Measurements from ENCODE around the gene TTLL5. TPM values are rescaled to one million over a fixed set of nuclear protein-coding genes. Genes with fewer than 3 reads are reported as not detected.
"Not testable (repeated sequence)": the region's sequence is repeated elsewhere in the genome, so short reads cannot be mapped to it uniquely, and the experiment has no call there.

Gene TTLL5
- total RNA-seq, 2 donors from 2014 or later: 32.1 to 83.3 TPM

DNA sequence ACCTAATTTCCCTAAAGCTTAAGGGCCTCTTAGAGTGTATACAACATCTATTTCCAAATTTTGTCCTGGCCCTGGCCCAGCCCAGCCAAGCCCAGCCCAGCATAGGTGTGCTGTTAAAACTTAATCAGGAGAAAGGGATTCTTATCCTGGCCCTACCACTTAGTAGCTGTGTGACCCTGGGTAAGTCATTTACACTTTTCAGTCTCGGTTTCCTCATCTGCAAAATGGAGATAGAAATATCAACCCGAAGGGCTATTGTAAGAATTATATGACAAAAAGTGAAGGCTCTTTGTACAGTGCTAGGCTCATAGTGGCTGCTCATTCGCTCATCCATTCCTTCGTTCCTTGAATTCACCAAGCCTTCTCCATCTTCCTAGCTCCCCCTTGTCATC, 812 bp upstream of the TTLL5 start:
- H3K4me3 Mint-ChIP-seq: peak overlapping the region; percentile 99
- no peak for ATAC-seq
- H3K4me1 Mint-ChIP-seq (ENCODE audit: low read depth in 2 of 2): peaks cover 13 to 25% of the 10 kb centered on the region in 2 donors
- no peaks in the 10 kb centered on the region for H3K9me3 Mint-ChIP-seq
- DNase-seq (ENCODE audit: low spot score): no peak
- H3K27me3 Mint-ChIP-seq: no peaks in the 10 kb centered on the region
- H3K27ac Mint-ChIP-seq: peak overlapping the region; percentile 91 to 97
- H3K36me3 Mint-ChIP-seq: no peaks in the 10 kb centered on the region

DNA sequence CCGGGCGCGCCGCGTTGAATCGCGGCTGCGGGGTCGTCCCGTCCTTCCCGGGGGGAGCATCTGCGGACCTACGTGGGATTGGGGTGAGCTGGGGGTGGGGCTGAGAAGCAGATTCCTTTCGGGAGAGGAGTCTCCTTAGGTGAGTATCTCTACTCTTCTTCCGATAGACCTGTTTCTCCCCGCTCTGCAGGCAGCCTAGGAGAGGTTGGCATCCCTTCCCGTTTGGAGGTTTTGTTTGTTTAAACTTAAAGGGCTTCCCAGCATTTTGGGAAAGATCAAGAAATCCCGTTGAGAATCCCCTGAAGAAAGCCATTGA, 411 bp downstream of the TTLL5 start:
- peak overlapping the region; percentile 91 to 97 for H3K27ac Mint-ChIP-seq
- H3K36me3 Mint-ChIP-seq: no peaks in the 10 kb centered on the region
- ATAC-seq: no peak
- H3K9me3 Mint-ChIP-seq: no peaks in the 10 kb centered on the region
- DNase-seq (ENCODE audit: low spot score): no peak
- H3K4me1 Mint-ChIP-seq (ENCODE audit: low read depth in 2 of 2): peaks cover 13 to 25% of the 10 kb centered on the region in 2 donors
- H3K4me3 Mint-ChIP-seq: peak overlapping the region; percentile 99
- no peaks in the 10 kb centered on the region for H3K27me3 Mint-ChIP-seq

DNA sequence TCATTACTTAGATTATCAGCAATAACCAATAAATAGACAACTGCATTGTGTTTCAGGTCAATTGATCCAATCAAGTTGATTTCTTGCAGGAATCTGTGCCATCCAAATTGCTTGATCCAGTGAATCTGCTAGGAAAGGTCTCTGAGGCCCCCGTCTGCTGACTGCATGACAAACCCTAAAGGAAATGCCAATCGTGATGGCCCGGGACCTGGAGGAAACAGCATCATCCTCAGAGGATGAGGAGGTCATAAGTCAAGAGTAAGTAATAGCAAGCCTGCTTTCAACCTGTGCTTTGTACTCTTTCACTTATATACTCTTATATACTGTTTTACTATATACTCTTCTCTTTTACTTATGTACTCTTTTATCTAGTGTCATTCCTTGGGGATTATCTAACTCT, 1.9 kb downstream of the TTLL5 start:
- Mint-ChIP-seq H3K4me3 (peak overlapping the region; percentile 13), H3K36me3 (no peaks in the 10 kb centered on the region), H3K27ac (no peak overlapping the region), H3K9me3 (no peaks in the 10 kb centered on the region), H3K27me3 (no peaks in the 10 kb centered on the region), H3K4me1 (ENCODE audit: low read depth in 2 of 2) (peaks cover 13 to 25% of the 10 kb centered on the region in 2 donors)
- DNase-seq (ENCODE audit: low spot score): no peak
- ATAC-seq: no peak

DNA sequence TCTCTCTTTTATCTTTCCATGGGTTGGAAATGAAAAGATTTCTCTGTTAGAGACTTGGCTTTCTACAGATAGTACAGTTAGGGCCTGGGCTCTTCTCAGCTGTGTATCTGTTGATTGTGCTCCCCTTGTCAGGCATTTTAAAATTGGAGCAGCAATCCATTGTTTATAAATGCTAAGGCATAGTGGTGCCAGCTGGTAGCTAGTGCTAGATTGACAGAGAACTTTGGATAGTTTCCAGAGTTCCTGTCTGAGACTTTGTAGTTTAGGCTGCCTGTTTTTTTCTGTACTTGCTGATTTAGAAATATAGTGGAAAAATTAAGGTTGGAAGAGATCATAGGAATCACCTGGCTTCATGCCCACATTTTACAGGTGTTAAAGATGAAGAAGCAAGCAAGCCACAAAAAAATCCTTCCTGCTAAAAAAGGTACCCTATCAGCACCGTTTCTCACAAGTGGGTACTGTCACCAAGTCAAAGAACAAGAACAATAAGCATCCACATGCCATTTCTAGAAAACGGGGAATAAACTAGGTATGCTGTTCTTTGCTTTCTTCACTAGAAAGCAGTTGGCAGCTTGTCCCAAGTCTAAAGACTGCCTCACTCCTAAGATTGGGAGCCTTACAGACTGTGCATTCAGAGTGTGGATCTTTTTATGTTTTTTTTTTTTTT, 6.2 kb downstream of the TTLL5 start:
- Mint-ChIP-seq H3K36me3 (peaks cover 33% of the 10 kb centered on the region), H3K9me3 (no peaks in the 10 kb centered on the region), H3K4me1 (ENCODE audit: low read depth in 2 of 2) (peaks cover 0 to 6% of the 10 kb centered on the region in 2 donors), H3K27me3 (no peaks in the 10 kb centered on the region), H3K4me3 (no peak overlapping the region), H3K27ac (no peak overlapping the region)
- ATAC-seq: no peak
- DNase-seq (ENCODE audit: low spot score): no peak

DNA sequence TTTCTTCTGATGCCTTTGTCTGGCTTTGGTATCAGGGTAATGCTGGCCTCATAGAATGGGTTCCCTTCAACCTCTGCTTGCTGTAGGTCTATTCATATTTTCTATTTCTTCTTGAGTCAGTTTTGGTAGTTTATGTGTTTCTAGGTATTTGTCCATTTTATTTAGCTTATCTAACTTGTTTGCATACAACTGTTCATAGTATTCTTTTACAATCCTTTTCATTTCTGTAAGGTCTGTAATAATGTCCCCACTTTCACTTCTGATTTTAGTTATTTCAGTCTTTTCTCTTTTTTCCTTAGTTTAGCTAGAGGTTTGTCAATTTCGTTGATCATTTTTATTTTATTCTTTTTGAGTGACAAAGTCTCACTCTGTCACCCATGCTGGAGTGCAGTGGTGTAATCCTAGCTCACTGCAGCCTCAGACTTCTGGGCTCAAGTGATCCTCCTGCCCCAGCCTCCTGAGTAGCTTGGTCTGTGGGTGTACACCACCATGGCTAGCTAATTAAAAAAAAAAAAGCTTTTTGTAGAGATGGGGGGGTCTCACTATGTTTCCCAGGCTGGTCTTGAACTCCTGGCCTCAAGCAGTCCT, 11.7 kb downstream of the TTLL5 start:
- H3K36me3 Mint-ChIP-seq: peaks cover 46% of the 10 kb centered on the region
- peak overlapping the region; percentile 78 for H3K27ac Mint-ChIP-seq
- H3K9me3 Mint-ChIP-seq: peaks cover 3% of the 10 kb centered on the region
- H3K4me3 Mint-ChIP-seq: peak overlapping the region; percentile 72
- peak in 1 of 2 donors; percentile 70 for ATAC-seq
- peaks cover 17 to 33% of the 10 kb centered on the region in 2 donors for H3K4me1 Mint-ChIP-seq (ENCODE audit: low read depth in 2 of 2)
- H3K27me3 Mint-ChIP-seq: no peaks in the 10 kb centered on the region
- no peak for DNase-seq (ENCODE audit: low spot score)

DNA sequence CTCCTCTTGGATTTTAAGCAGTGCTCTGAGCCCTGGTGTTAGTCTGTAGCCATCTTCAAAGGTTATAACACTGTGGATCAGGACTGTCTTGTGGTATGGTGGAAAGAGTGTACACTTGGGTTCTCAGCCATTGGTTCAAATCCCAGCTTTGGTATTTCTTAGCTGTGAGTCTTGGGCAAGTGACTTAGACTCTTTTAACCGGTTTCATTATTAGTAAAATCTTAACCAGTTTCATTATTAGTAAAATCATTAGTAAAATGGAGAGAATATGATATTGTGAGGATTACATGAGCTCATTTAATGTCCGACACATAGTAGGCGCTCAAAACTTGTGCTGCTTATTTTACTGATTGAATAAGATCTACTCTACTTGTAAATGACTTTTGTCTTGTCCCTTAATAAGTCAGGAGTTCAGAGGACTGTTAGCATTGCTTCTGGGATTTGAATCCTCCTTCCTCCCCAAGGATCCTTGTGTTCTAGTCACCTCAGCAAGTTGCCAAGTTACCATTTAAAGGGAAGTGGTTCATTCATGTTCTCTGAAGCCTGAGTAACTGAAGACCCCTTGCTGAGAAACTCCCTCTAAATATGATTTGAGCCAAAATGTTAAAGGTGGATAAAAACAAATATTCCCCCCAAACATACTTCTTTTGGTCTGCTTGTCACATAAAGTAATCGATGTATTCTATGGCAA, 12.4 kb downstream of the TTLL5 start:
- ATAC-seq (peak; percentile 81 to 87), DNase-seq (ENCODE audit: low spot score) (no peak)
- peak overlapping the region; percentile 78 for H3K27ac Mint-ChIP-seq
- H3K36me3 Mint-ChIP-seq: peaks cover 46% of the 10 kb centered on the region
- no peaks in the 10 kb centered on the region for H3K27me3 Mint-ChIP-seq
- H3K4me3 Mint-ChIP-seq: peak overlapping the region; percentile 69
- peaks cover 17 to 33% of the 10 kb centered on the region in 2 donors for H3K4me1 Mint-ChIP-seq (ENCODE audit: low read depth in 2 of 2)
- H3K9me3 Mint-ChIP-seq: peaks cover 3% of the 10 kb centered on the region

DNA sequence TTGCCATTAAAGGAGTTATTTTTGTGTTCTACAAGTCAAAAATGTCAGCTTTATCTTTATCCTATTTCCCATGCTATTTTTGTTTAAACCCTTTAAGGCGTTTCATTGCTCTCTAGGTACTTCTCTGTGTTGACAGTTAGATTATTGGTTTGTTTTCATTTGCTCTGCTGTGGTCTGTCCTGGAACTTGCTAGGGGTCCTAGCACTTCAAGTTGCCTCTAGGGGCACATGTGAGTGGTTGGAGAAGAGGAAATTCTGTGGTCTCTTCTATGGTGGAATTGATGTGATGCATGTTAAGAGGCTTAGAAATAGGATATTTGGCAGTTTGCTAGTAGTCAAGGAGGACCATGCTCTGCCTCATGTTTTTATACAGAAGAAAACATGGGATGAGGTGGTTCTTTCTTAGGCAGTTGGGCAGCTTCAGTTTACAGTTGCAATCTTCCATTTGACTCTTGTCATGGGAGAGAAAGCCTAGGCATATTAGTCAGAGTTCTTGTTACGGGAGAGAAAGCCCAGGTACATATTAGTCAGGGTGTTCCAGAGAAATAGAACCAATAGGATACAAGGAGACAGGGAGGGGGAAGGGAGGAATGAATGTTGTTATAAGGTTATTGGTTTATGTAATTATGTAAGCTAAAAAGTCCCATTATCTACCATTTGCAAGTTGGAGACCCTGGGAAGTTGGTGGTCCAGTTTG, 14.4 kb downstream of the TTLL5 start:
- peak overlapping the region; percentile 2 for H3K4me3 Mint-ChIP-seq
- no peak overlapping the region for H3K27ac Mint-ChIP-seq
- H3K9me3 Mint-ChIP-seq: peaks cover 3% of the 10 kb centered on the region
- DNase-seq (ENCODE audit: low spot score): no peak
- no peaks in the 10 kb centered on the region for H3K27me3 Mint-ChIP-seq
- no peak for ATAC-seq
- peaks cover 17 to 33% of the 10 kb centered on the region in 2 donors for H3K4me1 Mint-ChIP-seq (ENCODE audit: low read depth in 2 of 2)
- H3K36me3 Mint-ChIP-seq: peaks cover 29% of the 10 kb centered on the region

DNA sequence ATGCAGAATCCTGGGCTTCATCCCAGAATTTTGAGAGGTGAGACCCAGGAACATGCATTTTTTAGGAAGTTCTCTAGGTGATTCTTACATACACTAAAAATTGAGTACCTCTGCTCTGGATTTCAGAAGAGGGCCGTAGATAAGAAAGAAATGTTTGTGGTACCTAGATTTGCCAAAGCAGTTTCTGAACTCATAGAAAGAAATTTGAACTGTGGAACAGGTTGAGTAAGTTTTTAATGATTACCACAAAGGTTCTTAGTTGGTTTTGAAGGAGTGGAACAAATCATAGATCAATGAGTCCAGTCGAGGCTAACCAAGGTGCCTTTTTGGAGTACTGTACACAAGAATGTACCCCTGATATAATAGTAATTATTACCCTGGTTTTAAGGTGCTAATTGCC, 24.9 kb downstream of the TTLL5 start:
- H3K9me3 Mint-ChIP-seq: no peaks in the 10 kb centered on the region
- no peak for ATAC-seq
- peaks cover 16% of the 10 kb centered on the region for H3K36me3 Mint-ChIP-seq
- H3K4me1 Mint-ChIP-seq (ENCODE audit: low read depth in 2 of 2): no peaks in the 10 kb centered on the region
- H3K4me3 Mint-ChIP-seq: no peak overlapping the region
- H3K27ac Mint-ChIP-seq: no peak overlapping the region
- no peaks in the 10 kb centered on the region for H3K27me3 Mint-ChIP-seq
- DNase-seq (ENCODE audit: low spot score): no peak

DNA sequence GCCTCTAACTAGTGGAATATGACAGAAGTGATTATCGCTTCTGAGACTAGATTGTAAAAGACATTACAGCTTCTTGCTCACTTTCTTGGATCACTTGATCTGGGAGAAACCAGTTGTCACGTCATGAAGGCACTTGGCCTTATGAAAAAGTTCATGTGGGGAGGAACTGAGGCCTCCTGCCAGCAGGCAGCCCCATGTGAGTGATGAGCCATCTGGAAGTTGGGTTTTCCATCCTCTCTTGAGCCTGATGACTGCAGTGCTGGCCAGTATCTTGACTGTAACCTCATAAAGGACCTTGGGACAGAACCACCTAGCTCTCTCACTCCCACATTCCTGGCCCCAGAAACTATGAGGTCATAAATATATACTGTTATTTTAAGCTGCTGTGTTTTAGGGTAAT, 28.0 kb downstream of the TTLL5 start:
- H3K4me1 Mint-ChIP-seq (ENCODE audit: low read depth in 2 of 2): no peaks in the 10 kb centered on the region
- peaks cover 27% of the 10 kb centered on the region for H3K36me3 Mint-ChIP-seq
- no peak for DNase-seq (ENCODE audit: low spot score)
- no peaks in the 10 kb centered on the region for H3K9me3 Mint-ChIP-seq
- no peak for ATAC-seq
- no peak overlapping the region for H3K27ac Mint-ChIP-seq
- no peaks in the 10 kb centered on the region for H3K27me3 Mint-ChIP-seq
- H3K4me3 Mint-ChIP-seq: no peak overlapping the region

DNA sequence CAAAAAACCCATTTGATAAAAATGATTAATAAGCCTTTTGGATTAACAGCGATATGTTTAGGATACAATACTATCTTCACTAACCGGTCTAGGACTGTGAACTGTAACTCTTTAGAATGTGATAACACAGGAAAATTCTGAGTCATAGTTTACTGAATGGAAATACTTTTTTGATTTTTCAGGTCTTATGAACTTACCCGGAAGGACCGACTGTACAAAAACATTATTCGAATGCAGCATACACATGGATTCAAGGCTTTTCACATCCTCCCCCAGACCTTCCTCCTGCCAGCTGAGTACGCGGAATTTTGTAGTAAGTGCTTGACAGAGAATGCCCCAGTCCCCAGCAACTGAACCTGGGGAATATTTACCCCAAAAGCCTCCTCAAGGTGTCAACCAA, 29.0 kb downstream of the TTLL5 start:
- no peak for DNase-seq (ENCODE audit: low spot score)
- Mint-ChIP-seq H3K9me3 (peaks cover 3% of the 10 kb centered on the region), H3K27ac (no peak overlapping the region), H3K4me1 (ENCODE audit: low read depth in 2 of 2) (no peaks in the 10 kb centered on the region), H3K27me3 (no peaks in the 10 kb centered on the region), H3K4me3 (no peak overlapping the region), H3K36me3 (peaks cover 35% of the 10 kb centered on the region)
- ATAC-seq: no peak

DNA sequence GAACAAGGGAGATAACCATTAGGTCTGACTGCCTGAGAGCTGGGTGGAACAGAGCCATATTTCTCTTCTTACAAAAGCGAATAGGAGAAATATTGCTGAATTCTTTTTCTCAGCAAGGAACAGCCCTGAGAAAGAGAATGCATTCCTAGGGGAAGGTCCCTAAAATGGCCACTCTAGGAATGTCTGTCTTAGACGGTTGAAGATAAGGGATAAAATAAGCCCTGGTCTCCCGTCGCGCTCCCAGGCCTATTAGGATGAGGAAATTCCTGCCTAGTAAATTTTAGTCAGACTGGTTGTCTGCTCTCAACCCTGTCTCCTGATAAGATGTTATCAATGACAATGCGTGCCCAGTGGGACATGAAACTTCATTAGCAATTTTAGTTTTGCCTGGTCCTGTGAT, 34.0 kb downstream of the TTLL5 start:
- not testable (repeated sequence) for H3K4me1 Mint-ChIP-seq (ENCODE audit: low read depth in 2 of 2); H3K4me3 Mint-ChIP-seq; H3K27ac Mint-ChIP-seq; H3K27me3 Mint-ChIP-seq; H3K9me3 Mint-ChIP-seq; DNase-seq (ENCODE audit: low spot score); ATAC-seq
- H3K36me3 Mint-ChIP-seq: peaks cover 42% of the 10 kb centered on the region

DNA sequence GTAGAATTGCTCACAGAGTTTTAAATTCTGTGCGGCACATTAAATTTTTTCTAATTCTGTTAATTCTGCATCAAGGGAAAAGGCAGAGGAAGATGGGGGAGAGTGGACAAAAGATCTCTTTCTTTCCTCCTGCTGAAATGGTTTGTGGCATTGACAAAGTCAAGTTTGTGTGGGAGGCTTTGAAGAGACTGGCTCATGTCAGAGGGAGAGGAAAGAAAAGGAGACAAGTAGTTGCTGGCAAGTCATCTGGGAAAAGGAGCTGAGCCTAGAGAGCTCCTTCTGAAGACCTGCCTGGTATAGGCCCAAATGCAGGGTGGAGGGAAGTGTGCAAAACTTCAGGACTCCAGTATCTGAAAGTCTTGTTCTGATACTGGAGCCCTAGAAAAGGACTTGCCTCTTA, 36.3 kb downstream of the TTLL5 start:
- H3K36me3 Mint-ChIP-seq: peaks cover 31% of the 10 kb centered on the region
- DNase-seq (ENCODE audit: low spot score) (no peak), ATAC-seq (no peak)
- no peaks in the 10 kb centered on the region for H3K4me1 Mint-ChIP-seq (ENCODE audit: low read depth in 2 of 2)
- no peak overlapping the region for H3K27ac Mint-ChIP-seq
- H3K4me3 Mint-ChIP-seq: no peak overlapping the region
- peaks cover 3% of the 10 kb centered on the region for H3K9me3 Mint-ChIP-seq
- H3K27me3 Mint-ChIP-seq: no peaks in the 10 kb centered on the region

DNA sequence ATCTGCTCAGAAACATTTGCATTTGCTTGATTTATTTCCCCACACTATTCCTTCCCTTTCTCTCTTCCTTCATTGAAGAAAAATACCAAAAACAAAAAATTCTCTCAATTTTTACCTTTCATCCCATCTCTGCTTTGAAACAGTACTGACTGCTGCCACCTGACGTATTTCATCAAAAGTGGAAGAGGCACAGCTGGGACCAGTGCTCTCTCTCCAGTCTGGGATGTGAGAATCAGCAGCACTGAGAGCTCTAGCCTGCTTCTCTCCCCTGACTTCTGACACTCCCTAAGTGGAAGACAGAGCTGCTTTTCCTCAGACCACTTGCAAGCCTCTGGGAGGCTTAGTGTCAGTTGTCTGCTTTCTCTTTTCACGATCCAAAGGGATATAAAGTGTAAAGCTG, 36.9 kb downstream of the TTLL5 start:
- ATAC-seq (no peak), DNase-seq (ENCODE audit: low spot score) (no peak)
- Mint-ChIP-seq H3K9me3 (peaks cover 3% of the 10 kb centered on the region), H3K27ac (no peak overlapping the region), H3K36me3 (peaks cover 25% of the 10 kb centered on the region), H3K27me3 (no peaks in the 10 kb centered on the region), H3K4me1 (ENCODE audit: low read depth in 2 of 2) (no peaks in the 10 kb centered on the region), H3K4me3 (no peak overlapping the region)

DNA sequence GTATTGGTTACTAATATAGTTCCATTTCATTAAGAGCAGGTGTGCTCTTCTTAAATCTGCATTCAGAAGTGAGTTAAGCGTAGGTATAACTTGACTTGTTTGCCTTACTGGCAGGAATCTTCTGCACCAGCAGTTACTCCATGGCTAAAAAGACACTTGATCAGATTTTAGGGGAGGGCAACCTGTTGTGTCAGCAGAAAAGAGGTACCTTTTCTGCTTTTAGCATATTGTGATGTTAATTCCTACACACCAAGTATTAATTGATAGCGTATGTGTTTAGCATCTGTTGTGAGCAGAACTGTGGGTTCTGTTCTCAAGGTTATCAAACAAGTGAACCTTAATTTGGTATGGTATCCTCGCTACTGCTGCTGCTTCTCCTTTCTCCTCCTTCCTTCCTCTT, 38.3 kb downstream of the TTLL5 start:
- ATAC-seq: no peak
- Mint-ChIP-seq H3K27ac (no peak overlapping the region), H3K4me3 (no peak overlapping the region), H3K27me3 (no peaks in the 10 kb centered on the region), H3K9me3 (peaks cover 3% of the 10 kb centered on the region), H3K36me3 (peaks cover 12% of the 10 kb centered on the region), H3K4me1 (ENCODE audit: low read depth in 2 of 2) (no peaks in the 10 kb centered on the region)
- DNase-seq (ENCODE audit: low spot score): no peak

Data from natural killer cell treated with Interleukin-12 subunit alpha and Interleukin-12 subunit beta and Interleukin-15 and Interleukin-18, amount 100 ng/mL, for 72 hours (primary cell).